Measurements from ENCODE around the gene PRKAG3. TPM values are rescaled to one million over a fixed set of nuclear protein-coding genes. Genes with fewer than 3 reads are reported as not detected.

The PRKAG3 gene
- total and polyA plus RNA-seq, 2 donors (not counting 3 experiments of a cell fraction or from before 2014, with no cell fraction given): not detected

DNA sequence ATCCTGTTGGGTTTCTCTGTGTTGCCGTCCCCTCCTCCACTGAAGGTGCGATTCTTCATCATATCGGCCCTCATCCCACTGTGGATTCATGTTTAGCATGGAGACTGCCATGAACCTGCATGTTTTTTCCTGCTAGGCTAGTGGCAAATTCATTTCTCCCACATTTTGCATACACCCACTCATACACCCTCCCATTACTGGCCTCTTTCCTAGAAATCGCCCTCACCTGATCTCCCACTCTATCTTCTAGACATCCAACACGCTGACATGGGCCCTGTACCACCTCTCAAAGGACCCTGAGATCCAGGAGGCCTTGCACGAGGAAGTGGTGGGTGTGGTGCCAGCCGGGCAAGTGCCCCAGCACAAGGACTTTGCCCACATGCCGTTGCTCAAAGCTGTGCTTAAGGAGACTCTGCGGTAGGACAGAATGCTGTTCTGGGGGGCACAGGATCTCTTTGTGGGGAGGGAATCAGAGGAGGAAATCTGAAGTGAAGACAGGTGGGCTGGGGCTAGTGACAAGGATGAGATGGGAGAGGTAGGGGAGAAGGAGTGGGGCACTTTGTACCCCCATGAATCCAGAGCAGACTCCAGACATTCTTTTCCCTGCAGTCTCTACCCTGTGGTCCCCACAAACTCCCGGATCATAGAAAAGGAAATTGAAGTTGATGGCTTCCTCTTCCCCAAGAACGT is 17.7 kb downstream of the PRKAG3 start:
- H4K20me1 ChIP-seq (replicated peaks; ENCODE audit: control insufficient read depth, extremely low read depth, insufficient read depth, low read length): no peaks in the 10 kb centered on the region
- no peak overlapping the region for H3K4me3 ChIP-seq (replicated peaks in 1 of 3; ENCODE audit: insufficient read depth in 1 of 3, low read depth in 1 of 3, low read length in 3 of 3)
- no peak overlapping the region for H3K27ac ChIP-seq (ENCODE audit: insufficient read depth, low read depth, low read length)
- H3K4me1 ChIP-seq (ENCODE audit: control insufficient read depth, extremely low read depth, insufficient read depth, low read length): no peaks in the 10 kb centered on the region
- H3K9me1 ChIP-seq (replicated peaks; ENCODE audit: control insufficient read depth, extremely low read depth, insufficient read depth, low read length): no peaks in the 10 kb centered on the region
- no peak overlapping the region for H3K4me2 ChIP-seq (ENCODE audit: insufficient read depth, low read length)
- H3K36me3 ChIP-seq (ENCODE audit: control insufficient read depth in 2 of 2, extremely low read depth in 1 of 2, insufficient read depth in 2 of 2, low read length in 2 of 2): peaks cover 0 to 7% of the 10 kb centered on the region in 2 experiments
- TF ChIP-seq POLR2AphosphoS5 (IDR thresholded peaks at IDR 0.05; ENCODE audit: insufficient read depth, low read depth, low read length) (no peak), EZH2 (IDR thresholded peaks at IDR 0.05; ENCODE audit: borderline replicate concordance, low read depth, low read length, severe bottlenecking) (no peak), POLR2A (IDR thresholded peaks at IDR 0.05; ENCODE audit: low read depth, low read length) (no peak), FOS (IDR thresholded peaks at IDR 0.05; ENCODE audit: borderline replicate concordance, insufficient read depth, low read length) (no peak), GATA2 (IDR thresholded peaks at IDR 0.05; ENCODE audit: insufficient read depth, insufficient read length, low read depth, low read length) (no peak), JUN (IDR thresholded peaks at IDR 0.05; ENCODE audit: borderline replicate concordance, insufficient read depth, insufficient read length, low read depth) (no peak), MYC (IDR thresholded peaks at IDR 0.05; ENCODE audit: low read depth, low read length) (no peak)
- TF ChIP-seq, protein P1, sequence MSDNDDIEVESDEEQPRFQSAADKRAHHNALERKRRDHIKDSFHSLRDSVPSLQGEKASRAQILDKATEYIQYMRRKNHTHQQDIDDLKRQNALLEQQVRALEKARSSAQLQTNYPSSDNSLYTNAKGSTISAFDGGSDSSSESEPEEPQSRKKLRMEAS (IDR thresholded peaks at IDR 0.05; ENCODE audit: insufficient read depth, insufficient read length): no peak
- TF ChIP-seq, protein P2, sequence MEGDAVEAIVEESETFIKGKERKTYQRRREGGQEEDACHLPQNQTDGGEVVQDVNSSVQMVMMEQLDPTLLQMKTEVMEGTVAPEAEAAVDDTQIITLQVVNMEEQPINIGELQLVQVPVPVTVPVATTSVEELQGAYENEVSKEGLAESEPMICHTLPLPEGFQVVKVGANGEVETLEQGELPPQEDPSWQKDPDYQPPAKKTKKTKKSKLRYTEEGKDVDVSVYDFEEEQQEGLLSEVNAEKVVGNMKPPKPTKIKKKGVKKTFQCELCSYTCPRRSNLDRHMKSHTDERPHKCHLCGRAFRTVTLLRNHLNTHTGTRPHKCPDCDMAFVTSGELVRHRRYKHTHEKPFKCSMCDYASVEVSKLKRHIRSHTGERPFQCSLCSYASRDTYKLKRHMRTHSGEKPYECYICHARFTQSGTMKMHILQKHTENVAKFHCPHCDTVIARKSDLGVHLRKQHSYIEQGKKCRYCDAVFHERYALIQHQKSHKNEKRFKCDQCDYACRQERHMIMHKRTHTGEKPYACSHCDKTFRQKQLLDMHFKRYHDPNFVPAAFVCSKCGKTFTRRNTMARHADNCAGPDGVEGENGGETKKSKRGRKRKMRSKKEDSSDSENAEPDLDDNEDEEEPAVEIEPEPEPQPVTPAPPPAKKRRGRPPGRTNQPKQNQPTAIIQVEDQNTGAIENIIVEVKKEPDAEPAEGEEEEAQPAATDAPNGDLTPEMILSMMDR (IDR thresholded peaks at IDR 0.05; ENCODE audit: extremely low read depth in 1 of 2, insufficient read depth in 1 of 2, low read depth in 1 of 2, low read length in 2 of 2): no peak
- BruUV-seq (replicated peaks): no TSS peak
- dilution Hi-C loops (cut with MboI; ENCODE audit: extremely low pct_ligation_motif_present, low sequenced_read_pairs): no loop called here
- H3K9me3 ChIP-seq (replicated peaks; ENCODE audit: control insufficient read depth, insufficient read depth, low read length): no peaks in the 10 kb centered on the region
- no peak overlapping the region for H3K9ac ChIP-seq (replicated peaks; ENCODE audit: extremely low read depth, insufficient read depth, low read length)
- POLR2A ChIA-PET: no interaction called here
- H2AFZ ChIP-seq (ENCODE audit: low read depth, low read length): no peak overlapping the region
- FAIRE-seq (no peak), DNase-seq (ENCODE audit: low read depth, low spot score) (no peak)
- no peaks in the 10 kb centered on the region for H3K79me2 ChIP-seq (ENCODE audit: control insufficient read depth, insufficient read depth, low read length)
- peaks cover 0 to 2% of the 10 kb centered on the region in 2 experiments for H3K27me3 ChIP-seq (ENCODE audit: control insufficient read depth in 2 of 2, insufficient read depth in 2 of 2, low read length in 2 of 2)
- intact Hi-C loops (cut with micrococcal nuclease): no loop called here
- CTCF ChIA-PET: interaction anchor here (0.6 to 1.7 kb wide), 3 partner anchors 34 to 698 kb away, joined by 3 to 4 read pairs (median 3); no protein-coding TSS in a partner anchor

Measured in endothelial cell of umbilical vein (primary cell).